Small intestine (tissue), 7 donors: ENCODE results near the gene FRMD4A. TPM values are rescaled to one million over a fixed set of nuclear protein-coding genes. Genes with fewer than 3 reads are reported as not detected.
A peak's percentile ranks its signal among the peaks of the same experiment; 100 is the strongest.

ENCODE experiments used
- DNase-seq, 2 donors: peaks; one replicate each; pipeline versions ENCODE4 v3.0.0 to v3.0.0-alpha.2; 2013
- FAIRE-seq: peaks from 2 replicates; lab custom pipeline; 2012; peaks lifted over from hg19 to GRCh38; lab: Jason Lieb, UNC
- H3K27ac ChIP-seq, 3 donors: one replicate each; pipeline ENCODE4 v1.5.1; 2013; ENCODE audit warnings: low read length in 2 of 3, mild to moderate bottlenecking in 2 of 3, control low read depth in 1 of 3, inconsistent platforms in 1 of 3, low read depth in 1 of 3, moderate library complexity in 1 of 3
- H3K27me3 ChIP-seq, 3 donors: one replicate each; pipeline ENCODE4 v1.6.1; 2013; ENCODE audit warnings: low read length in 3 of 3, inconsistent platforms in 1 of 3; ENCODE audit not compliant: control insufficient read depth in 3 of 3, insufficient read depth in 3 of 3
- H3K36me3 ChIP-seq, 3 donors: one replicate each; pipeline ENCODE4 v1.6.1; 2013; ENCODE audit warnings: low read length in 3 of 3, inconsistent platforms in 1 of 3, low read depth in 1 of 3, mild to moderate bottlenecking in 1 of 3, moderate library complexity in 1 of 3; ENCODE audit not compliant: control insufficient read depth in 3 of 3, insufficient read depth in 2 of 3
- H3K4me1 ChIP-seq, 3 donors: one replicate each; pipeline ENCODE4 v1.6.1; 2013; ENCODE audit warnings: low read length in 2 of 3, inconsistent platforms in 1 of 3, low read depth in 1 of 3, mild to moderate bottlenecking in 1 of 3, moderate library complexity in 1 of 3; ENCODE audit not compliant: control insufficient read depth in 3 of 3, insufficient read depth in 2 of 3
- H3K4me3 ChIP-seq, 3 donors: one replicate each; pipeline ENCODE4 v1.5.1; 2013; ENCODE audit warnings: low read length in 3 of 3, control low read depth in 1 of 3, inconsistent platforms in 1 of 3, low read depth in 1 of 3, mild to moderate bottlenecking in 1 of 3, moderate library complexity in 1 of 3
- H3K9me3 ChIP-seq, 2 donors: one replicate each; pipeline ENCODE4 v1.6.1; 2013; ENCODE audit warnings: low read depth in 1 of 2, low read length in 1 of 2; ENCODE audit not compliant: control insufficient read depth in 2 of 2, insufficient read depth in 1 of 2
- WGBS, 3 donors: extraction: QIAGEN DNeasy Blood & Tissue Kit; methylation state at CpG; one replicate each; pipeline ENCODE4 v1.1.7; 2013; 5-methylcytosine and 5-hydroxymethylcytosine counted together
- polyA plus RNA-seq, 4 donors: library from polyadenylated mRNA; stranded (reverse) in 3 of 4; unstranded in 1 of 4; fragments of 200-250 nt in 3 of 4; fragments of 120-200 nt in 1 of 4; gene quantifications; one replicate each; pipeline versions ENCODE4 v1.2.1 to v1.2.3, GENCODE V29; 2013
- donor health status: healthy with polysubstance abuse.
- donor health status: control.
- donor health status: control.
- donor health status: Bipolar disorder and iron deficiency.
- donor health status: healthy.

The FRMD4A gene
- polyA plus RNA-seq, 4 donors, result 0.45 to 16.9 (median 6.2) TPM

- Histone ChIP-seq H3K27ac (no peak overlapping the region), H3K4me1 (no peaks in the 10 kb centered on the region), H3K36me3 (peaks cover 7 to 26% (median 12%) of the 10 kb centered on the region in 3 donors), H3K27me3 (no peaks in the 10 kb centered on the region), H3K9me3 (no peaks in the 10 kb centered on the region), H3K4me3 (no peak overlapping the region)
- no peak for DNase-seq
- no peak for FAIRE-seq
- WGBS, 3 donors, result 61 to 82% (median 82%) methylated on average over 7 of the region's 7 CpGs
Measured at GRCh38 chr10:13615650-13616300, 714.9 kb downstream of the FRMD4A start.

DNA sequence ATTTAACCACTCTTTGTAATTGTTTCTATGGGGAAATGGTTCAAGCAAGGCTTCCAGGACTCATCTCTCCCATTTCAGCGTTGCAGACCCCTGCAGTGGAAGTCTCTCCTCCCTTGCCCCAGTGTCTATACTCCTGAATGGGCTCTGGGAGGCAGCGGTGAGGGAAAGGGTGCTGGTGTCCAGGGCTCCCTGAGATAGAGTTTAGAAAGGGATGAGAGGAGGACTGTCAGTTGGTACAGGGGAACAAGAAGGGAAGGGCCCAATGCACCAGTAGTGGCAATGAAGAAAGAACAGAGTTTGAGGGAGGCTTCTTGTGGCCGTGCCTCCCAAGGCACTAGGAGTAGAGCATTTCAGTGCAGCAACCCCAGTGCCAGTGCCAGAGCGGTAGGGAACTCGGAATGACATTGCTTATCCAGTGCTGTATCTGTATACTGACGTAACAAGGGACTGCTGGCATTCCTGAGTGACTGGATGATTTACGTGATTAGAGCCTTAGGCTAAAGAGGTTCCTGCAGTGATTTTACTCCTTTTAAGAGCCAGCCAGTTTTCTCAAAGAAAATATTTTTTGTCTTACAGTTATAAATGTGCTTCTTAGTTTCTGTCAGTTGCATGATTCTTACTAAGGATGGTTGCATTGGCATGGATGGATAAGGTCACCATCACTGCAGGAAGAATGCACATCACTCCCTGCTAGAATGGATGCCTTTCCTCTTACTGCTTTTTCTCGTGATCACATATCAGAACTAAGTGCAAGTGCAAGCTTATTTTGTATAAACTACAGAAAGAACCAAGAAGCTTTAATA is 716.0 kb downstream of the FRMD4A start:
- Histone ChIP-seq H3K4me1 (no peaks in the 10 kb centered on the region), H3K9me3 (no peaks in the 10 kb centered on the region), H3K36me3 (peaks cover 10 to 32% (median 19%) of the 10 kb centered on the region in 3 donors), H3K27me3 (no peaks in the 10 kb centered on the region), H3K4me3 (no peak overlapping the region), H3K27ac (no peak overlapping the region)
- 86 to 95% (median 91%) methylated on average over 8 of the region's 8 CpGs for WGBS, 3 donors
- FAIRE-seq (no peak), DNase-seq (no peak)

DNA sequence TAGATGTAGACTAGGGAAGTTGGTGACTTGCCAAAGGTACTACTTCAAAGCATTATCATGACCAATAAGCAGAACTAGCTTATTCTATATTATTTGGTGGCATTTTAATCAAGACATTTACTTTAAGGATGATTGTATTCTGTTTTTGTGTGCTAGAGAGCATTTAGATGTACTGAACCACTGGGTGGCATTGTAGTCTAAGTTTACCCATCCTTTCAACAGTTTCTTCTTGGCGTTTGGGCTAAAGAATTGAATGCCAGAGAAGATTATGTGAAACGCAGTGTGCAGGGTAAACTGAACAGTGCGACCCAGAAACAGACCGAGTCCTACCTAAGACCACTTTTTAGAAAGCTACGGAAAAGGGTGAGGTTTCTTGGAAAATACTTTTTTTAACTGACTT is 717.2 kb downstream of the FRMD4A start:
- FAIRE-seq, result no peak
- WGBS, 3 donors, result 57 to 79% (median 78%) methylated on average over 5 of the region's 5 CpGs
- Histone ChIP-seq H3K36me3 (peaks cover 13 to 29% (median 22%) of the 10 kb centered on the region in 3 donors), H3K4me3 (no peak overlapping the region), H3K27ac (no peak overlapping the region), H3K27me3 (no peaks in the 10 kb centered on the region), H3K4me1 (no peaks in the 10 kb centered on the region), H3K9me3 (no peaks in the 10 kb centered on the region)
- peak in 1 of 2 donors; percentile 12 for DNase-seq

DNA sequence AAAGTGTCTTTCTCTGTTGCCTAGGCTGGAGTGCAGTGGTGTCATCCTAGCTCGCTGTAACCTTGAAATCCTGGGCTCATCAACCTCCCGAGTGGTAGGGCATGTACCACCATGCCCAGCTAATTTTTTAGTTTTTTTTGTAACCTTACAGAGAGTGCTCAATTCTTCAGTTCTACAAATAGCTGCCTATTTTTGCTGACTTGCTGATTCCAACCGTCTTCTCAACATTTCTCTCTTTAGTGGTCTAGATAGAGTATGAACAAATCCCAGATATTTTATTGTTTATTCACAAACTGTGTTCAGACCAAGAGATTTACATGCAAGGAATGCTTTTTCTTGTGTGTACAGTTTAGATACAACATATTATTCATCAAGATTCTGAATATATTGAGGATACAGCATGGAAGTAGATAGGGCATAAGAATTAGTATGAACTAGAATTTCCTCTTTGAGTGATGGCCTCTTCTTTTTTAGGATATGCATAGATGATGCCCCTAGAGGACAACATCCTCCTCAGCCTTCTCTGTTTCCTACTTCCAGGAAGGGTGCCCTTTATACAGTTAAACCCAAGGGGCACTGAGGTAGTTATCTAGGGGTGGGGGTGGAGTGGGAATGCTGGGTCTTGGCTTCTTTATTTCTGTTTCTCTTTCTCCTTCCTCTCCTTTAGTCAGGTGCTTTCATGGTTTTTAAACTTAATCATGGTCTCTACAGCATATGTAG is 717.9 kb downstream of the FRMD4A start:
- FAIRE-seq (no peak), DNase-seq (no peak)
- Histone ChIP-seq H3K27me3 (no peaks in the 10 kb centered on the region), H3K4me3 (no peak overlapping the region), H3K36me3 (peaks cover 13 to 30% (median 19%) of the 10 kb centered on the region in 3 donors), H3K9me3 (no peaks in the 10 kb centered on the region), H3K27ac (no peak overlapping the region), H3K4me1 (no peaks in the 10 kb centered on the region)
- 91 to 98% (median 98%) methylated on average over 3 of the region's 3 CpGs for WGBS, 3 donors

- no peak overlapping the region for H3K27ac ChIP-seq
- peaks cover 12 to 24% (median 15%) of the 10 kb centered on the region in 3 donors for H3K36me3 ChIP-seq
- H3K4me3 ChIP-seq, result no peak overlapping the region
- WGBS, 3 donors, result 79 to 92% (median 86%) methylated on average over 8 of the region's 8 CpGs
- no peak for FAIRE-seq
- H3K27me3 ChIP-seq, result no peaks in the 10 kb centered on the region
- no peaks in the 10 kb centered on the region for H3K4me1 ChIP-seq
- no peaks in the 10 kb centered on the region for H3K9me3 ChIP-seq
- DNase-seq, result no peak
Measured at GRCh38 chr10:13608246-13608853, 722.4 kb downstream of the FRMD4A start.

DNA sequence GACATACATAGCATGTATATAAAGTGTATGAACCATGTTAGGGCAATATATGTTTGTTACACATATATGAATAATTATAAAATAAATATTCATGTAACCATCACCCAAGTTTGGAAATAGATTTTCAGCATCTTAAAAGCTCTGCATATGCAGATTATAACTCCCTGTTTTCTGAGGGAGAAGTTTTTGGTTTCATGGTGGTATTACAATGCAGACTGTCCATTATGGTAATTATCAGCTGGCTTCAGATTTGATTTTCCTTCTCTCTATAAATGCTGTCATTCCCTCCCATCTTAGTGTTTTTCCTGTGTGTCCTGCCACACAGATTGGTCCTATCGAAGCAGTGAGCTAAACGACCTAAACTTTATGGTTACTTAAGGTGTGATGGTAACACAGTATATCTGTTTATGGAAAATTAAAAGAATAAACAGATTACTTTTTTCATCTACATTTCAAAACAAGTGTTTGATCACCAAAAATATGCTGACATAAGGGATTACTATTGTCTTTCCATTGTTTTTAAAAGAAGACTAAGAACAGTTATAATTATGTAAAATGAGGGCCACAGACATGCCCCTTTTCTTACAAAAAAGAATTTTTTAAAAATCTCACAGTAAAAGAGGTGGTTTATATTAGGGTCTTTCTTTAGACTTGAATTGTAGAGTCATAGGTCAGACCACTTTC is 726.2 kb downstream of the FRMD4A start:
- Histone ChIP-seq H3K4me1 (no peaks in the 10 kb centered on the region), H3K9me3 (no peaks in the 10 kb centered on the region), H3K36me3 (peaks cover 7 to 14% (median 12%) of the 10 kb centered on the region in 3 donors), H3K27ac (no peak overlapping the region), H3K27me3 (no peaks in the 10 kb centered on the region), H3K4me3 (no peak overlapping the region)
- DNase-seq, result no peak
- FAIRE-seq, result peak; percentile 53
- 79 to 88% (median 84%) methylated on average over 2 of the region's 2 CpGs for WGBS, 3 donors

- FAIRE-seq, result no peak
- 66 to 80% (median 79%) methylated on average over 5 of the region's 5 CpGs for WGBS, 3 donors
- DNase-seq, result no peak
- Histone ChIP-seq H3K27ac (no peak overlapping the region), H3K27me3 (no peaks in the 10 kb centered on the region), H3K4me3 (no peak overlapping the region), H3K36me3 (peaks cover 2 to 8% (median 6%) of the 10 kb centered on the region in 3 donors), H3K4me1 (no peaks in the 10 kb centered on the region), H3K9me3 (no peaks in the 10 kb centered on the region)
Measured at GRCh38 chr10:13597909-13598308, 732.8 kb downstream of the FRMD4A start.
